Endothelial cell of umbilical vein (primary cell): ENCODE results near the gene RASA1. TPM values are rescaled to one million over a fixed set of nuclear protein-coding genes. Genes with fewer than 3 reads are reported as not detected.
"Not testable (repeated sequence)": the region's sequence is repeated elsewhere in the genome, so short reads cannot be mapped to it uniquely, and the experiment has no call there.

Experiments
- BruUV-seq: library from RNA; stranded (reverse); fragments of 400-500 nt; replicated peaks from 2 replicates; lab custom pipeline; 2021; lab: Mats Ljungman, UMichigan
- CTCF ChIA-PET: fragments of 300-600, 350-600 bp; sonication (Branson Sonifier 250); formaldehyde crosslinking; loops from one replicate; lab custom pipeline; 2021; ENCODE audit warnings: antibody characterized with exemption, inconsistent platforms; lab: Charles Lee
- POLR2A ChIA-PET: fragments of 300-600, 350-600 bp; sonication (Branson Sonifier 250); formaldehyde crosslinking; loops from one replicate; lab custom pipeline; 2021; ENCODE audit warnings: antibody characterized with exemption, inconsistent platforms; lab: Charles Lee
- DNase-seq: peaks from one replicate; pipeline ENCODE4 v3.0.0-alpha.2; 2011; ENCODE audit warnings: low read depth, low spot score
- FAIRE-seq: peaks from 2 replicates; lab custom pipeline; 2011; peaks lifted over from hg19 to GRCh38; lab: Jason Lieb, UNC
- H2AFZ ChIP-seq: 2 replicates; pipeline ENCODE4 v1.6.0; 2012; ENCODE audit warnings: low read depth, low read length, control low read depth, inconsistent platforms
- H3K27ac ChIP-seq: 2 replicates; pipeline ENCODE4 v1.5.1; 2011; ENCODE audit warnings: low read depth, mild to moderate bottlenecking, control low read depth, low read length, moderate library complexity; ENCODE audit not compliant: insufficient read depth
- H3K27me3 ChIP-seq, 2 experiments: 2 replicates each; pipeline versions ENCODE4 v1.6.0 to v1.6.1; 2011; ENCODE audit warnings: low read length in 2 of 2, mixed read lengths in 1 of 2; ENCODE audit not compliant: control insufficient read depth in 2 of 2, insufficient read depth in 2 of 2
- H3K36me3 ChIP-seq, 2 experiments: 2 replicates in 1 of 2; 3 replicates in 1 of 2; pipeline ENCODE4 v1.5.1; 2011; ENCODE audit warnings: low read length in 2 of 2, mild to moderate bottlenecking in 1 of 2, moderate library complexity in 1 of 2; ENCODE audit not compliant: control insufficient read depth in 2 of 2, insufficient read depth in 2 of 2; ENCODE audit errors: extremely low read depth in 1 of 2
- H3K4me1 ChIP-seq: 3 replicates; pipeline ENCODE4 v1.5.1; 2011; ENCODE audit warnings: mild to moderate bottlenecking, low read length; ENCODE audit not compliant: control insufficient read depth, insufficient read depth; ENCODE audit errors: extremely low read depth
- H3K4me2 ChIP-seq: 2 replicates; pipeline ENCODE4 v1.6.1; 2011; ENCODE audit warnings: low read length, control low read depth, mixed read lengths; ENCODE audit not compliant: insufficient read depth
- H3K4me3 ChIP-seq, 3 experiments: fragments of 200-600 bp in 1 of 3; sonication (generic), shearing (Covaris generic) in 1 of 3; replicated peaks in 1 of 3; 2 replicates each; pipeline ENCODE4 v1.5.1; 2011 to 2016; ENCODE audit warnings: control low read depth in 3 of 3, low read length in 3 of 3, mild to moderate bottlenecking in 2 of 3, inconsistent platforms in 1 of 3, low read depth in 1 of 3, moderate library complexity in 1 of 3; ENCODE audit not compliant: insufficient read depth in 1 of 3
- H3K79me2 ChIP-seq: 2 replicates; pipeline ENCODE4 v1.6.0; 2012; ENCODE audit warnings: low read length, inconsistent platforms; ENCODE audit not compliant: control insufficient read depth, insufficient read depth
- H3K9ac ChIP-seq: replicated peaks from 2 replicates; pipeline ENCODE3; 2011; ENCODE audit warnings: low read length, control low read depth; ENCODE audit not compliant: insufficient read depth; ENCODE audit errors: extremely low read depth
- H3K9me1 ChIP-seq: replicated peaks from 3 replicates; pipeline ENCODE4 v1.6.0; 2011; ENCODE audit warnings: mild to moderate bottlenecking, low read length; ENCODE audit not compliant: control insufficient read depth, insufficient read depth; ENCODE audit errors: extremely low read depth
- H3K9me3 ChIP-seq: replicated peaks from 2 replicates; pipeline ENCODE4 v1.5.1; 2012; ENCODE audit warnings: low read length, inconsistent platforms; ENCODE audit not compliant: control insufficient read depth, insufficient read depth
- H4K20me1 ChIP-seq: replicated peaks from 2 replicates; pipeline ENCODE3; 2011; ENCODE audit warnings: mild to moderate bottlenecking, low read length; ENCODE audit not compliant: control insufficient read depth, insufficient read depth; ENCODE audit errors: extremely low read depth
- MYC ChIP-seq: IDR thresholded peaks from one replicate; pipeline ENCODE4 v1.6.1; 2011; ENCODE audit warnings: mild to moderate bottlenecking, low read depth, low read length
- dilution Hi-C: fragments of 300-500 bp; cut with MboI; formaldehyde crosslinking; loops from one replicate; pipeline ENCODE4 v1.15.0; 2019; ENCODE audit warnings: low sequenced_read_pairs; ENCODE audit not compliant: extremely low pct_ligation_motif_present
- intact Hi-C: fragments of 100-400 bp; cut with micrococcal nuclease; formaldehyde crosslinking; loops from one replicate; pipeline ENCODE4 v1.10.0; 2022
- polyA plus RNA-seq, 4 experiments: library from polyadenylated mRNA; depleted of rRNA in 3 of 4; stranded (reverse) in 3 of 4; unstranded in 1 of 4; fragments of >200 nt; gene quantifications; 2 replicates each; pipeline versions ENCODE4 v1.2.1 to v1.2.3, GENCODE V29; 2011 to 2012; ENCODE audit warnings: missing spikeins in 1 of 4
- total RNA-seq: library from RNA; stranded (reverse); gene quantifications from 2 replicates; pipeline ENCODE4 v1.2.3, GENCODE V29; 2021

RASA1 gene
- total and polyA plus RNA-seq, 2 donors (not counting 3 experiments of a cell fraction or from before 2014, with no cell fraction given), result 23.1 to 42.0 TPM

DNA sequence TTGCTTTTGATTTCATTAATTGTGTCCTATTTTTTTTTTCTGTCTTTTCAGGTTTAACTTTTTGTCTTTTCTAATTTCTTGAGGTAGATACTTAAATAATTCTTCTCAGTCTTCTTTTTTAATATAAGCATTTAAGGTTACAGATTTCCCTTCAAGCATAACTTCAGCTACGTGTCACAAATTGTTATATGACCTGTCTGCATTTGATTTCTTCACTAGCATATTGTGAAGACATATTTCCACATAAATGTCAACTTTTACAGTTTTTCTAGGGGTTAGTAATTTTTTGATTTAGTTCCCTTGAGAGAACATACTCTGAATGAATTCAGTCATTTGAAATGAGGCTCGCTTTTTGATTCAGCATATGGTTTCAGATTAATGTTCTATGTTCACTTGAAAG is 35.6 kb downstream of the RASA1 start:
- Histone ChIP-seq H3K9ac (no peak overlapping the region), H3K4me2 (no peak overlapping the region), H3K4me3 (no peak overlapping the region), H3K9me1 (no peaks in the 10 kb centered on the region), H3K27me3 (no peaks in the 10 kb centered on the region), H3K4me1 (peaks cover 17% of the 10 kb centered on the region), H3K36me3 (peaks cover 4 to 6% of the 10 kb centered on the region in 2 experiments), H4K20me1 (peaks cover 7% of the 10 kb centered on the region), H2AFZ (no peak overlapping the region), H3K27ac (no peak overlapping the region), H3K9me3 (no peaks in the 10 kb centered on the region), H3K79me2 (peaks cover 68% of the 10 kb centered on the region)
- intact Hi-C loops (no loop called here), dilution Hi-C loops (no loop called here)
- ChIA-PET POLR2A (no interaction called here), CTCF (interaction anchor here (1.4 kb wide), 1 partner anchor 233 kb away, joined by 5 read pairs; no protein-coding TSS in a partner anchor)
- no TSS peak for BruUV-seq
- FAIRE-seq (no peak), DNase-seq (no peak)
- TF ChIP-seq MYC, result no peak

- intact Hi-C loops, H2AFZ ChIP-seq, H3K9ac ChIP-seq, H3K4me3 ChIP-seq, BruUV-seq, H3K4me2 ChIP-seq, H3K9me3 ChIP-seq, H3K27me3 ChIP-seq, H3K4me1 ChIP-seq, FAIRE-seq, dilution Hi-C loops, POLR2A ChIA-PET, H4K20me1 ChIP-seq, H3K27ac ChIP-seq, H3K9me1 ChIP-seq, CTCF ChIA-PET, DNase-seq, H3K36me3 ChIP-seq: not testable (repeated sequence)
- H3K79me2 ChIP-seq, result peaks cover 64% of the 10 kb centered on the region
These were observed 38.4 kb downstream of the RASA1 start for GRCh38 chr5:87306090-87306489.
